Effector CD8-positive, alpha-beta T cell (primary cell): ENCODE measurements around the gene COX7A1.
"Not testable (repeated sequence)": the region's sequence is repeated elsewhere in the genome, so short reads cannot be mapped to it uniquely, and the experiment has no call there.

Source experiments
- DNase-seq: peaks from one replicate; lab custom pipeline; 2025; lab: John Stamatoyannopoulos, UW

Gene COX7A1

GRCh38 chr19:36141039-36141927, 11.0 kb downstream of the COX7A1 start:
- peak; percentile 88 for DNase-seq

- DNase-seq = peak; percentile 58
Measured at GRCh38 chr19:36140304-36141038, 11.8 kb downstream of the COX7A1 start.

GRCh38 chr19:36139473-36140303, 12.6 kb downstream of the COX7A1 start, which contains the start of gene CAPNS1:
Gene CAPNS1, plus strand, starts transcription at chr19:36140066. Its CDS starts 946 bp downstream, at chr19:36141012.
- peak; percentile 83 for DNase-seq

- DNase-seq = no peak
Measured at GRCh38 chr19:36139120-36139472, 13.2 kb downstream of the COX7A1 start.

GRCh38 chr19:36136964-36137686, 15.1 kb downstream of the COX7A1 start:
- no peak for DNase-seq

GRCh38 chr19:36134867-36135266, 17.4 kb downstream of the COX7A1 start:
- not testable (repeated sequence) for DNase-seq

- not testable (repeated sequence) for DNase-seq
Measured at GRCh38 chr19:36131221-36131620, 21.0 kb downstream of the COX7A1 start.

- no peak for DNase-seq
Measured at GRCh38 chr19:36128392-36128736, 23.9 kb downstream of the COX7A1 start.

- DNase-seq = no peak
Measured at GRCh38 chr19:36125557-36125956, 26.7 kb downstream of the COX7A1 start.

- no peak for DNase-seq
Measured at GRCh38 chr19:36121486-36122124, 30.6 kb downstream of the COX7A1 start.

- DNase-seq = no peak
Measured at GRCh38 chr19:36120984-36121358, 31.3 kb downstream of the COX7A1 start.

GRCh38 chr19:36120092-36120983, 31.9 kb downstream of the COX7A1 start:
- no peak for DNase-seq

GRCh38 chr19:36116344-36116637, 36.0 kb downstream of the COX7A1 start:
- DNase-seq = no peak

- DNase-seq = peak; percentile 90
Measured at GRCh38 chr19:36115453-36116343, 36.5 kb downstream of the COX7A1 start, which contains the start of gene TBCB. Gene TBCB, plus strand, starts transcription at chr19:36115468. Its CDS starts 93 bp downstream, at chr19:36115561.

- peak; percentile 98 for DNase-seq
Measured at GRCh38 chr19:36114721-36115452, 37.4 kb downstream of the COX7A1 start, which contains the start of gene POLR2I. Gene POLR2I, minus strand, starts transcription at chr19:36114875. Its CDS starts 19 bp downstream, at chr19:36114856.

GRCh38 chr19:36113894-36114720, 38.1 kb downstream of the COX7A1 start:
- DNase-seq = no peak

- DNase-seq = no peak
Measured at GRCh38 chr19:36113425-36113824, 38.8 kb downstream of the COX7A1 start.
